ENCODE data around the gene CDK6.
A peak's percentile ranks its signal among the peaks of the same experiment; 100 is the strongest.

Gene CDK6

DNA sequence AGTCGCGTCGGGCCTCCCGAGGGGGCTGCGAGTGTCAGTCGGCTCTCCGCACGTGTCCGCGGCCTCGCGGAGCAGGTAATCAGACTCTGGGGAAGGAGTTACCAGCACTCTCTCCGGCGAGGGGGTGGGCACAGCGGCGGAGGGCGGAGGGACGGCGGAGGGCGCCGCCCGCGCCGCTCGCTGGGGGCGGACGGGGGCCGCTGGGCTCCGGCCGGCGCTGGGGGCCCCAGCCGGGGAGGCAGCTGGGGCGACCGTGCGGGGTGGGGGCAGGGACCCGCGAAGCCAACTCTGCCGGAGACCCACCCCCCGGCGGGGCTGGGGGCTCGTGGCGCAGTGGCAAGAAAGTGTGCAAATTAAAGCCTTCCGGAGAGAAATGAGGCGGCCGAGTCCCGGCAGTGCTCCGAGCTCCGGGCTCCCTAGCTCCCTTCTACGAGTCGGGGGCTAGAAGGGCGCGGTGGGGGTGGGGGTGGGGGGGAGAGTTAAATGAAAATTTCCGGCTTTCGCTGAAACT lies at the start of gene CDK6:
TSS of gene CDK6 (minus strand) at position 85 of the 511 bp plus-strand sequence. CDS start 3,250 bp downstream, outside the sequence.
- DNase-seq: peak; percentile 100

DNA sequence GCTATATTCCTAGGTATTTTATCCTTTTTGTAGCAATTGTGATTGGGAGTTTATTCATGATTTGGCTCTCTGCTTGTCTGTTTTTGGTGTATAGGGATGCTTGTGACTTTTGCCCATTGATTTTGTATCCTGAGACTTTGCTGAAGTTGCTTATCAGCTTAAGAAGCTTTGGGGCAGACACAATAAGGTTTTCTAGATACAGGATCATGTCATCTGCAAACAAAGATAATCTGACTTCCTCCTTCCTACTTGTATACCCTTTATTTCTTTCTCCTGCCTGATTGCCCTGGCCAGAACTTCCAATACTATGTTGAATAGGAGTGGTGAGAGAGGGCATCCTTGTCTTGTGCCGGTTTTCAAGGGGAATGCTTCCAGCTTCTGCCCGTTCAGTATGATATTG lies 49.7 kb upstream of the CDK6 start:
- DNase-seq: peak; percentile 100

DNA sequence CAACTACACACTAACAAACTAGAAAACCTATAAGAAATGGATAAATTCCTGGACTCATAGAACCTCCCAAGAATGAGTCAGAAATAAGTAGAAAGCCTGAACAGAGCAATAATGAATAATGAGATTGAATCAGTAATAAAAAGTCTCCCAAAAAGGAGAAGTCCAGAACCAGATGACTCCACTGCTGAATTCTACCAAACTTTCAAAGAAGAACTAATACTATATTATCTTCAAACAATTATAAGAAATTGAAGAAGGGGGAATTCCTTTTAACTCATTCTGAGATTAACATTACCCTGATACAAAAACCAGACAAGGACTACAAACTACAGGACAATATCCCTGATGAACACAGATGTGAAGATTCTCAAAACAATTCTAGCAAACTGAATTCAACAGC lies 47.8 kb upstream of the CDK6 start:
- peak; percentile 92 for DNase-seq

DNA sequence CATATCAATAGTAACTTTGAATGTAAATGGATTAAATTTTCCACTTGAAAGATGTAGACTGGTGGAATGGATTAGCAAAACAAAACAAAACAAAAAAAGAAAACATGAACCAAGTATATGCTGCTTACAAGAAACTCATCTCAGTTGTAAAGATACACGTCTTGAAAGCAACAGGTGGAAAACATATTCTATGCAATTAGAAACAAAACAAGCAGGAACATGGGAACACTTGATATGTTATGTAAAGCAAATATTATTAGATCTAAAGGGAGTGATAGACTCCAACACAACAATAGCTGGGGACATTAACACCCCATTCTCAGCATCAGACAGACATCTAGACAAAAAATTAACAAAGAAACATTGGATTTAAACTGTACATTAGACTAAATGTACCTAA lies 46.4 kb upstream of the CDK6 start:
- no peak for DNase-seq

DNA sequence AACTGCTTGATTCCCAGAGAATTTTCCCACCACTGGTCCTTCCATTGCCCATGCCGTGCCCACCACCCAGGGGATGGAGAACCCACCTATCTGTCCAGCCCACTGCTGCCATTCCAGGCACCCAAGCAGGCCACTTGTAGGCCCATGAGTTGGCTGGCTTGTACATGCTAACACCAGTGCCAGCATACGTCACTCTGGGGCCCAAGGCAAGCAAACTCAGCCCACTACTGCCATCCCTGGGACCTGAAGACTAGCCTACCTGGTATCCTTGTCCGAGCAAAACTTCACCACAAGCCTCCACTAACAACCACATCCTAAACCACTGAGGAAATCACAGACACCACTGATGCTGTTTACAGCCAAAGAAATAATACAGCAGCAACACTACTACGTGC lies 44.7 kb upstream of the CDK6 start:
- no peak for DNase-seq

DNA sequence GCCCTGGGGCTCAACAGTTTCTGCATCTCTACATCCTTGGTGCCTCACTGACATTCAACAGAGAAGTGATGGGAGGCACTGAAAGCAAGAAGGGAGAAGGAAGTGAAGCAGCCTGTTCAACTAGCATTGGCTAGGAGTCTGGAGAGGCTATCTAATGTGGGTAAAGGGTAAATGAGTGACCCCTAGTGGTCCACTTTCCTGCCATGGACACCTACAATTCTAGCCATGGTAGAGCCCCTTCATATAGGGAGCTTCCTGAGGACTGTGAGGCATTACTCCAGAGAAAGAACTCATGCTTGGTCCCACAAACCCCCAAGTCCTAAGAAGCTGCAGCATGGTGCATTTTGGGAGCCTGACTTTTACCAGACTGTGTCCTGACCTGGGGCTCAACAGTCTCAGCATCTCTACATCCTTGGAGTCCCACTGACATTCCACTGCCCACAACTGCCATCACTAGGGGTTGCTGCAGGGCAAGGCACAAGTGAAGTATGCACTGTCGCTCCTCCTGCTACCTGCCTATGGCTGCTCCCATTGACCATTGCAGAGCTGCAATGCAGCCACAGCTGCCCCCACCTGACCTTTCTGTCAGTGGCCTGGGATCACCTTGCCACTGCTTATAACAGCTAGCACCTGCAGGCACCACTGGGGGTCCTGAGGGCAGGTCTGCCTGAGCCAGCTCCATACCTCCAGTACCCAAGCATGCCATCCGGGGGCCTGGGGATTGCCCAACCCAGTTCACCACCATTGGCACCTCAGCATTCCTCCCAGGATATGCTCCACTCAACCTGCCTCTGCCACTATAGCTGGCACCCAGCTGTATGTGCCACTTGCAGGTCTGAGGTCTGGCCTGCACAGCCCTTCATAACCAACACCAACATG lies 44.1 kb upstream of the CDK6 start:
- DNase-seq: peak; percentile 99

DNA sequence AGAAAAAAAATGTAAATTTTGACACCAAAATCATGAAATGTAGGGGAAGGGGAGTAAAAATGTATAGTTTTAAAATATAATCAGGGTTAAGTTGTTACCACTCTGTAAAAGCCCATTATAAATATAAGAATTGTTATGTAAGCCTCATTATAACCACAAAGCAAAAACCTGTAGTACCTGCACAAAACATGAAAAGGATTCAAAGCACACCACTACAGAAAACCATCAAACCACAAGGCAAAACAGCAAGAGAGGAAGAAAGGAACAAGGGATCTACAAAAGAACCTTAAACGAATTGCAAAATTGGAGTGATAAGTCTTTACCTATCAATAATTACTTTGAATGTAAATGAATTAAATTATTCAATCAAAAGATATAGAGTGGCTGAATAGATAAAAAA lies 41.0 kb upstream of the CDK6 start:
- no peak for DNase-seq

DNA sequence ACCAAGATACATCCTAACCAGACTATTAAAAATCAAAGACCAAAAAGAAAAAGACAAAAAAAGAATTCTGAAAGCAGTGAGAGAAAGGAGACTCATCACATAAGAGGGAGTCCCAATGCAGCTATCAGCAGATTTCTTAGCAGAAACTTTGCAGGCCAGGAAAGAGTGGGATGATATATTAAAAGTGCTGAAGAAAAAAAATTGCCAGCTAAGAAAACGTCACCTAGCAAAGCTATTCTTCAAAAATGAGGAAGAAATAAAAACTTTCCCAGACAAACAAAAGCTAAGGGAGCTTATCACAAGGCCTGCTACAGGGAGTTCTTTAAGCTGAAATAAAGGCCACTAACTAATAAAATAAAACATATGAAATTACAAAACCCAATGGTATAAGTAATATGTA lies 40.5 kb upstream of the CDK6 start:
- peak; percentile 86 for DNase-seq

DNA sequence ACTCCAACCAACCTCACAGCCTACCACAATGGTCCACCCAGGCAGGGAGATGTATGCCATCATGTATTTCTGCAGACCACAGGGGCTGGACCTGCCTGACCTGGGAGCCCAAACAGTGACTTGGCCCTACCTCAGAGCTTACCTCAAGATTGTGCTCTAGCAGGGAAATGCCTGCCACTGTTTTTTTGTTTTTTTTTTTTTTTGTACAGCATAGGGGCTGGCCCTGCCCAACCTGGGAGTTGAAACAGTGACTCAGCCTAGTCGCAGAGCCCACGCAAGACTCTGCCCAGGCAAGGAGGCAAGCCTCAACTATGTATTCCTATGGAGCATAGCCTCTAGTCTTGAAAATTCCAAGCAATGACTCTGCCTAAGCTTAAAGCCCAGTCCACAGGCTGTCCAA lies 39.3 kb upstream of the CDK6 start:
- no peak for DNase-seq

DNA sequence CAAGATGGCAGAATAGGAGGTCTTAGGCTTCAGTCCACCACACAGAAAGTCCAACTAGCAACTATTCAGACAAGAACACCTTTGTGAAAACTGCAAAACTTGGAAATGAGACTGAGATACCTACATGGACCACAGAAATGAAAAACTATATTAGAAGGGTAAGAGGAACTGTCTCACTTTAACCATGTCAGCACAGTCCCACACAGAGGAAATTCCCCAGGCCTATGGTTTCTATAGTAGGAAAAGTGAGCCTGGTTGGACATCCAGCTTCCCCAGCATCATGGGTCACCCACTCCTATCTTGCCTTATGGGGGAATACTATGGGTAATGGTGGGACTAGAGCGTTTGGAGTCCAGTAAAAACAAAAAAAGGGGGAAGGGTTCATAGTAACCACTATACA lies 38.8 kb upstream of the CDK6 start:
- DNase-seq: no peak

DNA sequence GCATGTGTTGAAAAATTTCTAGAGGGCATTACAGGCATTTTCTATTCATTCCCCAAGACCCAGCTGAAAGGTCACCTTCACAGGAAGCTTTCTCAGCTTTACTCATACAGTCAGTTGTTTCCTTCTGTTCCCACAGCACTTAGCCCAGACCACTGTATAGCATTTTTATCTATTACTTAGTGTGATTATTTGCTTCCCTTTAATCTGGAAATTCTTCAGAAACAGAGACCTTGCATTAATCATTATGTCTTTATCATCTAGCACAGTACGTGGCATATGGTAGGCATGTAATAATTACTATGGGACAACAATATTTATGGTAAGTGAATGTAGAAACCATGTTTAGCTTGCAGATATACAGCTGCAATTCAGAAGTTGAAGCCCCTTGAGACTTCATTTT lies 38.2 kb upstream of the CDK6 start:
- no peak for DNase-seq

DNA sequence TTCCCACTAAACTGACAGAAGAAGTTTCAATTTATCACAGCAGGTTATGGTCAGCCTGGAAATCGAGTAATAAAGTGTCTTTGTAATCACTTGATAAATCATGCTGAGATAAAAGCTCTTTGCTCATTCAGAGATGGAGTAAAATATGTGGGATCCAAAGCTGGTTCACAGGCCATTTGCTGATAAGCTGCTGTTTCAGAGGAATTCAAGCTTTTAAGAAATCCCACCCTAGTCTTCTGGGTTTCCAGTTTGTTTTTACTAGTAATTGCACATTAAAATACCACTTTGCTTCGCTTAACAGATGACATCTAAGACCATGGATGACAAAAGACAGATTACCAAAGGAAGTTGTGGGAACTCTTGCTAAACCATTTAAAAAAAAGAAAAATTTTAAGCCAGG lies 37.4 kb upstream of the CDK6 start:
- peak; percentile 90 for DNase-seq

DNA sequence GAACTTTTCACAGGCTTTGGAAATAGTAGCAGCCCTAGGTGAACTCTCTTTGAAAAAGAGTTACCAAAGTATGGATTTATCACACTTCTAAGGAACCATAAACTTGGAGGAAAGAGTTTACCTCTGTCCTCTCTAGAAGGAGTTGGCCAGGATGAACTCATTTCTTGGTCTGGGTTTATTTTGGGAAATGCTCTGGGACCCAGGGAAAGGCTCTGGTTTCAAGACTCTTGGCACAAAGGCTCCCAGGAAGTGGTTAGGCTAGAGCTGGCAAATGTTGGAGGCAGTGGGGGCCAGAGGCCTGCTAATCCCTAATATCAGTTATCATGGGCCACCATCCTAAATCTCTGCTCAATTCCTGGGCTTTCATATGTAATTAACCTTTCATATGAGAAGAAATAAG lies 36.3 kb upstream of the CDK6 start:
- no peak for DNase-seq

DNA sequence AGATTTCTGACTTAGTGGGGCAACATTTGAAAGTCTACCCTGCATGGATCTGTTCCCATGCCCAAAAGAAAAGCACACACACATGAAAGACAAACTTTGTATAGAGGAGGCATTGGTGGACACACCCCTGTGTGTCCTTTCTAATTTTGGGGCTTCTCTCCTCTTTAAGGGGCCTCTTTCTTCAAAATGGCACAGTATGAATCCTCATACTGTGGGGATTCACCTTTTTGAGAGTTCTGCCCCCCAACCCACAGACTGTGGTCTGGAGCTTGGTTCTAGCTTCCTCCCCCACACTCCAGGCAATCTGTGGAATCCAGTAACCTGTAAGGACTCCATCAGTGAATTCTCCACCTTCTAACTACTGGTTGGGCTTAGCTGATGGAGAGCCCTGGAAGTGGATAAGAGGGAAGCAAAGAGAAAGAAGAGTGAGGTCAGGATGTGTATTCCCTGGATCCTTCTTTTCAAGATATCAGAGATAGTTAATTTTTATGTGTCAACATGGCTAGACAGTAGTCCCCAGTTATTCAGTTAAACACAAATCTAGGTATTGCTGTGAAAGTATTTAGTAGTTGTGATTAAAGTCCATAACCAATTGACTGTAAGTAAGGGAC lies 32.4 kb upstream of the CDK6 start:
- DNase-seq: no peak

DNA sequence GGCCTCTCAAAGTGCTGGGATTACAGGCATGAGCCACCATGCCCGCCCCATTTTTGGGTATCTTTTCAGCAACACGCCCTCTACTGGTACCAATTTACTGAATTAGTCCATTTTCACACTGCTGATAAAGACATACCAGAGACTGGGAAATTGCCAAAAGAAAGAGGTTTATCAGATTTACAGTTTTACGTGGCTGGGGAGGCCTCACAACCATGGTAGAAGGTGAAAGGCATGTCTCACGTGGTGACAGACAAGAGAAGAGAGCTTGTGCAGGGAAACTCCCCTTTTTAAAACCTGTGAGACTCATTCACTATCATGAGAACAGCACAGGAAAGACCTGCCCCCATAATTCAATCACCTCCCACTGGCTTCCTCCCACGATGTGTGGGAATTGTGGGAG lies 27.8 kb upstream of the CDK6 start:
- DNase-seq: peak; percentile 97

DNA sequence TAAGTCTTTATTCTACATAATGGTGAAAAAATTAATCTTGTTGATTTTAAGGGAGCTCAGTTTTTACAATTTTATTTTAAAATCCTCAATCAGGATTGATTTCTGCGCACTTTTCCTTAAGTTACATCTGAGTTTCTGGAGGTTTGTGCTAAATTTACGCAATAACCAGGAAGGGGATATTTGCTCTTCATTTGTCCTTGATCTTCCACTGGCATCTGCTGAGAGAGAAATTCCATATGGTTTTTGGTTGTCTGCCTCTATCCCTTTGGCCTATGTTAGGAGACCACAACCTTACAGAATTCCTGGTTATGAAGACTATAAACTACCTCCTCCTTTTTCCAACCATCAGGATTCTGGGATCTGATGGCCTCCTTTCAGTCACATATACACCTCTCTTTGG lies 20.1 kb upstream of the CDK6 start:
- DNase-seq: no peak

DNA sequence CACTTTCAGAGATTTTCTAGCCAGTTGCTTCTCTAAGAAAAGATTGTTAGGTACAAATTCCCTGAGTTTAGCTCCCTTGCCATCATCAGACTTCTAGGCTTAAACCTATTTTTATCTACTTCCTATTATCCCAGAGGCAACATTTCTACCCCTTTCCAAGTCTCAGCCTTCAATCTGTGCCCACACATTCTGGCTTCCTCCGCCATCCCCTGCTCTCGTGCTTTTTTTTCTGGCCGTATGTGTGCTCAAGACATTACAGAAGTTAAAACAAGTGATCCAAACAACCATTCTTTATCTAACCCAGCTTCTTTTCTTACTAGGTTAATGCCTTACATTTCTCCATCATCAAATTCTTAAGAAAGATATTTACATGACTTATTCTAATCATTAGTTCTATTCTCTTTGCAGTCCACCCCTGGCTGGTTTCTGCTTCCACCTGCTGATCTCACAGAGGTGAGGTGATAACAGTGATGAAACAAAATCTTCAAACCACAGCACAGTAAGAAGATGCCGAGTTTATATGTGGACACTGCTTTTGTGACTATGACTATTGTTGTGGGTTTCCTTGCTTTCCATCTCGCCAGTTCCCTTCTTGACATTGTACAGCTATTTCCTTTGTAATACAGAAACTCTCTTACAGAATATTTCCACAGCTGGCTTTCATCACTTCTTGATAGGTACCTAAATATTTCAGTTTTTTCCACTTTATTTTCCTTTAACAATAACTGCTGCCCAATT lies 18.3 kb upstream of the CDK6 start:
- DNase-seq: no peak

DNA sequence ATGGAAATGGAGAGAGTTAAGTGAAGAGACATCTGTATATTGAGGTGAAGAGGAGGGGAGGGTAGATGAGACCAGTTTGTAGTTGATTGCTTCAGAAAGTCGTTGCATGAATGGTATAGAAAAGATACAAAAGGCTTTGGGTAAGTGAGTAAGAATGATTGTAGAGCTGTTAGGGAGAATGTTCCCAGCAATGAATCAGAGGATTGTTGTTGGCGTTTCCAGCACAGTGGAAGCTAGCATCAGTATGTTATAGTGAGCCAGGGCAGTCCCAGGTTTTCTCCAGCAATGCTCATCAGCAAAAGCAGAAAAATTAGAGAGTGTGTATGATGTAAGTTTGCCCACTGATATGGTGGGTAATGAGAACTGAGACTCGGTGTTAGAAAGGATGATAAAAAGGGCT lies 15.4 kb upstream of the CDK6 start:
- DNase-seq: no peak

DNA sequence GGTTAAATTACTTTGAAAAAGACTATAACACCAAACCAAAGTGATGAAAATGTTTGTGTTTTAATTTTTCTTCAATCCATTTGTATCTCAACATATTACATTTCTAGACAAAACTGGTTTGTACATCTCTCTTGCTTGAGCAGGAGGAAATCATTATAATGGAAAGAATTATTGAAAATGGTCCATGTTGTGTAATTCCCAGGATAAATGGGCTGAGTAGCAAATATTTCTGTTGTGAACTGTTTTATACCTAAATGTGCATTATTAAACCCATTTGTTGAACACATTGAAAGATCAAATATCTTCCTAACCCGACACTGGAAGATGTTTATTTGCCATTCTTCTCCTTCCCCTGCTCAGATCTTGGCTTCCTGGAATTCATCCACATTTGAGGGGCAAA lies 14.1 kb upstream of the CDK6 start:
- no peak for DNase-seq

DNA sequence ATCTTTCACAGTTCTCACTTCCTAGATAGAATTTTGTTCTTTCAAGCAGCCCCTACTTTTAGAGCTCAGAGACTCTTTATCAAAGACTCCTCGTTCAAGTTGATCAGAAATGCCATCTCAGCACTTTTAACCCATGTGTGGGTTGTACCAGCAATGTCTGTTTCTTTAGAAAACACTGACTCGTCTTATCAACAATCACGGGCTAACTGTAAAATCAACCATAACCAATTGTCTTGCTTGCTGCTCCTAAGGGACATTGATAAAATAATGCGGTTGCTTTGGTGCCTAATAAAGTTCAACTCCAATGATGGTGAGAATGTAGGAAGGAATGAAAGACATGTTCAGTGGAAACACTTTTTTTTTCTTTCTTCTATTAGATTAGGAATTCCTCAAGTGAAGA lies 12.9 kb upstream of the CDK6 start:
- peak; percentile 96 for DNase-seq

DNA sequence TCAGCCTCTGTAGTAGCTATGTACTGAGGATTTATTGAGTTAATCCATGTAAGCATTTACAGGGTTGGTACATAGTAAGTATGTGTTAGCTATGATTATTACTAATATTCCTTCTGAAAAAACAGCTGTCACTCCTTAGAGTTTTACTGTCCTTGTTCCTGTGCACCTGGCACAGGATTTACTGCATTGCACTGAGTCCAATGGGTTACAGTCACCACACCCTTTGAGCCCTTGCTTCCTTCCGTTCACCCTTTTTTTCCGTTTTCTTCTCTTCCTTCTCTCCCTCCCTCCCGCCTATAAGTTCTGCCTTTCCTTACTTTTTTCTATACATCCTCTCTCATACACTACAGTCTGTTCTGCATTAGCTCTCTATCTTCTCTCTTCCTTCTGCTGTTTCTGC lies 12.5 kb upstream of the CDK6 start:
- no peak for DNase-seq

DNA sequence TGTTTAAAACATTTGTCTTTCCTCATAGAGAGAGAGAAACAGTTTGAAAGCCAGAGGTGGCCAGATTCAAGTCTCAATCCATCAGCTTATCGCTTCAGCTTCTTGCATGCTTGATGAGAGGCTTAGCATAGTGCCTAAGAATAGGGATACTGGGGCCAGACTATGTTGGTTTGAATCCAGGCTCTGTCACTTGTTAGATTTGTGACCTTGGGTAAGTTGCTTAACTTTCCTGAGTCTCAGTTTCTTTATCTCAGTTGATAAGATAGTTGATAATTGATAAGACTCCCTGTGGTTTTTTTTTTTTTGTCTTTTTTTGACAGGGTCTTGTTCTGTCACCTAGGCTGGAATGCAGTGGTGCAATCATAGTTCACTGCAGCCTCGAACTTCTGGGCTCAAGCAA lies 12.1 kb upstream of the CDK6 start:
- DNase-seq: no peak

DNA sequence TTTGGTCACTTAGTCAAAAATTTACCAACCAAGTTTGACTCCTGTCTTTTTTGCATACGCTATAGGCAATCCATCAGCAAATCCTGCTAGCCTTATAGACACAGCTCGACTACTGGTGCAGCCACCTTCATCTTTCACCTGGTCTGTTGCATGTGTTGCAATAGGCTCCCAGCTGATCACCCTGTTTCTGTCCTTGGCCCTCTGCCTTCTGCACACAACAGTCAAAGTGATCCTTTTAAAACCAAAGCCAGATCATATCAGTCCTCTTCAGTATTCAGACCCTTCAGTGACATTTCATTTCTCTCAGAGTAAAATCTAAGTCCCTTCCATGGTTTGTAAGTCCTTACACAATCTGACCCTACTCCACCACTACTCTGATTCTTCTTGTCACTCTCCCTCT lies 10.9 kb upstream of the CDK6 start:
- DNase-seq: no peak

DNA sequence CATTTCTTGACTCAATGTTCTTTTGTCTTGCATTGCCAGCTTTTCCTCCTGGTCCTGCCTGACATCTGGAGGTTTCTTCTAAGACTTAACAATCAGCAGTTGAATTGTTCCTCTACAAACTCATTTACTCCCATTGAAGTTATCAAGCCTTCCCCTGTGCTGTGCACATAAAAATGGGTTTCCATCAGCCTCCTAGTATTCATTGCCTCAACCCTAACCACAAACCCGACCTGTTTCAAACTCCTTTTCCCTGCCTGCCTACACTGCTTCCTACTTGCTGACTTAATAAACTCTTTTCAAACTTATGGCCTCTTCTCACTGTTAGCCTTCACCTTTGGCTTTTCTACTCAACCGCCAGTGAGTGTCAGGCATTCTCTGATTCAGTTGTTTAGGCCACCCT lies 9.4 kb upstream of the CDK6 start:
- peak; percentile 88 for DNase-seq
